HG02938 (cell line): Measurements from ENCODE around the gene RFPL1.

Source experiments
- ATAC-seq: cut with Tn5 transposase; IDR thresholded peaks from one replicate; pipeline ENCODE4 v1.9.1; 2021; ENCODE audit warnings: mild to moderate bottlenecking, moderate library complexity; ENCODE audit not compliant: unreplicated experiment

RFPL1 gene

GRCh38 chr22:29435236-29436136 lies 2.9 kb upstream of the RFPL1 start:
- no peak for ATAC-seq

GRCh38 chr22:29442976-29443375 lies 4.6 kb downstream of the RFPL1 start:
- no peak for ATAC-seq

GRCh38 chr22:29443452-29443851 lies 5.1 kb downstream of the RFPL1 start:
- ATAC-seq, result no peak

- no peak for ATAC-seq
Measured at GRCh38 chr22:29443861-29444792, 5.7 kb downstream of the RFPL1 start.

- ATAC-seq, result no peak
Measured at GRCh38 chr22:29445508-29445907, 7.1 kb downstream of the RFPL1 start.

- no peak for ATAC-seq
Measured at GRCh38 chr22:29447906-29448305, 9.5 kb downstream of the RFPL1 start.

GRCh38 chr22:29449296-29449875 lies 11.0 kb downstream of the RFPL1 start:
- ATAC-seq, result no peak

- ATAC-seq, result no peak
Measured at GRCh38 chr22:29450222-29450621, 11.8 kb downstream of the RFPL1 start.

- no peak for ATAC-seq
Measured at GRCh38 chr22:29451863-29452262, 13.5 kb downstream of the RFPL1 start.

- ATAC-seq, result no peak
Measured at GRCh38 chr22:29454276-29454675, 15.9 kb downstream of the RFPL1 start.

GRCh38 chr22:29456211-29456671 lies 17.9 kb downstream of the RFPL1 start:
- ATAC-seq, result no peak

GRCh38 chr22:29457730-29458129 lies 19.3 kb downstream of the RFPL1 start:
- no peak for ATAC-seq

- no peak for ATAC-seq
Measured at GRCh38 chr22:29458551-29458950, 20.2 kb downstream of the RFPL1 start.

GRCh38 chr22:29459773-29460172 lies 21.4 kb downstream of the RFPL1 start:
- ATAC-seq, result no peak

- no peak for ATAC-seq
Measured at GRCh38 chr22:29461263-29461662, 22.9 kb downstream of the RFPL1 start.

- ATAC-seq, result no peak
Measured at GRCh38 chr22:29463629-29464028, 25.2 kb downstream of the RFPL1 start.

GRCh38 chr22:29464581-29464980 lies 26.2 kb downstream of the RFPL1 start:
- no peak for ATAC-seq

GRCh38 chr22:29469755-29470154 lies 31.4 kb downstream of the RFPL1 start:
- ATAC-seq, result no peak

GRCh38 chr22:29470159-29470855 lies 31.9 kb downstream of the RFPL1 start:
- no peak for ATAC-seq

- ATAC-seq, result no peak
Measured at GRCh38 chr22:29473001-29473400, 34.6 kb downstream of the RFPL1 start.

- ATAC-seq, result no peak
Measured at GRCh38 chr22:29475550-29475949, 37.2 kb downstream of the RFPL1 start.
